ENCODE results near the gene CACNB2. TPM values are rescaled to one million over a fixed set of nuclear protein-coding genes. Genes with fewer than 3 reads are reported as not detected.

CACNB2 gene
- total RNA-seq, 2 donors from 2014 or later: 1.9 to 4.6 TPM

DNA sequence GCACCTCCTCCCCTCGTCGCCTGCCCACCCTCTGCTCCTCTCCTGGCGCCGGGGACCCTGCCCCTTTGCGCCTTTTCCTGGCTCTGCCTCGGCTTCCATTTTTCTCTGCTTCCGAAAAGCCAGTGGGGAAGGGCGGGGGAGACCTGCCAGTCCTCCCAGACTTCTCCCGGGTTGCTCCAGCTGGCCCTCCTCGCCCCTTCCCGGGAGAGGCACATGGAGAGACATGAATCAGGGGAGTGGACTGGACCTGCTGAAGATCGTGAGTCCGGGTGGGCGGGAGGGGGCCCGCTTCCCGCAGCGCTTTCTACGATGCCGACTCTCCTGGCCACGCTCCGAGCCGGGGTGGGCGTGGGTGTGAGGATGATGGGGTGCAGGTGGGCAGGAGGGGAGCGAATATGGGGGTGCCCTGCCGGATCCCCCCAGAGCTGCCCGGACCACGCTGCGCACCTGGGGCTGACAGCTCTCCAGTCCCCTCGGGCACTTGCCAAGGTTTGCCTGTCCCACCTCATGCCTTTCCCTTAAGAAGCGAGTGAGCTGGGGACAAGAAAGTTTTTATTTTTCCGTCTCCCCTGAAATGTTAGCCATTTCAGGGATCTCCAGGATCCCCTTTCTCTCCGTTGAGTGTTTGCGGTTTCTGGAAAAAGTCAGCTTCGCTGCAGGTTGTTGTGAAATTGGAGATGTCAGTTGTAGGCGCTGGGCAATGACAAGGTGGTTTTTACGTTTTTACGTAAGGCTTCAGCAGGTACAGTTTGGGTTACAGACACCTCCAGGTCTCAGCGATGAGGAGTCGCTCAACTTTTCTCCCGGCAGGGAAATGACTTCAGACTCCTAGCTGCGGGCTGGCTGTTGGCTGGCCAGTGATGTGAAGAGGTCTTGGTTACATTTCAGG lies 977 bp downstream of the CACNB2 start:
- Histone ChIP-seq H3K4me1 (ENCODE audit: control insufficient read depth, insufficient read depth, low read length) (peaks cover 5% of the 10 kb centered on the region), H3K4me3 (ENCODE audit: low read length) (peak overlapping the region; percentile 90), H3K27me3 (ENCODE audit: control insufficient read depth, insufficient read depth, low read length, poor library complexity, severe bottlenecking) (peaks cover 26% of the 10 kb centered on the region), H3K9me3 (ENCODE audit: control insufficient read depth, low read length) (no peaks in the 10 kb centered on the region), H3K27ac (ENCODE audit: low read depth, low read length) (no peak overlapping the region), H3K36me3 (ENCODE audit: control insufficient read depth, insufficient read depth, low read length) (no peaks in the 10 kb centered on the region), H3K9ac (ENCODE audit: extremely low read depth, low read length, poor library complexity, severe bottlenecking) (peak overlapping the region; percentile 47)
- TF ChIP-seq, protein P1, sequence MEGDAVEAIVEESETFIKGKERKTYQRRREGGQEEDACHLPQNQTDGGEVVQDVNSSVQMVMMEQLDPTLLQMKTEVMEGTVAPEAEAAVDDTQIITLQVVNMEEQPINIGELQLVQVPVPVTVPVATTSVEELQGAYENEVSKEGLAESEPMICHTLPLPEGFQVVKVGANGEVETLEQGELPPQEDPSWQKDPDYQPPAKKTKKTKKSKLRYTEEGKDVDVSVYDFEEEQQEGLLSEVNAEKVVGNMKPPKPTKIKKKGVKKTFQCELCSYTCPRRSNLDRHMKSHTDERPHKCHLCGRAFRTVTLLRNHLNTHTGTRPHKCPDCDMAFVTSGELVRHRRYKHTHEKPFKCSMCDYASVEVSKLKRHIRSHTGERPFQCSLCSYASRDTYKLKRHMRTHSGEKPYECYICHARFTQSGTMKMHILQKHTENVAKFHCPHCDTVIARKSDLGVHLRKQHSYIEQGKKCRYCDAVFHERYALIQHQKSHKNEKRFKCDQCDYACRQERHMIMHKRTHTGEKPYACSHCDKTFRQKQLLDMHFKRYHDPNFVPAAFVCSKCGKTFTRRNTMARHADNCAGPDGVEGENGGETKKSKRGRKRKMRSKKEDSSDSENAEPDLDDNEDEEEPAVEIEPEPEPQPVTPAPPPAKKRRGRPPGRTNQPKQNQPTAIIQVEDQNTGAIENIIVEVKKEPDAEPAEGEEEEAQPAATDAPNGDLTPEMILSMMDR (conservative IDR thresholded peaks at IDR 0.05): no peak
- peaks cover 2% of the 10 kb centered on the region for H3K4me1 Mint-ChIP-seq
- peaks cover 26% of the 10 kb centered on the region for H3K27me3 Mint-ChIP-seq (ENCODE audit: insufficient read depth)
- H3K36me3 Mint-ChIP-seq (ENCODE audit: low read depth): no peaks in the 10 kb centered on the region
- no peaks in the 10 kb centered on the region for H3K9me3 Mint-ChIP-seq
- peak; percentile 69 for DNase-seq
- 2 to 11% methylated on average over 5 to 41 of the region's 41 CpGs for WGBS, 2 experiments (ENCODE audit: insufficient coverage in 1 of 2, insufficient read length in 1 of 2)
- peak overlapping the region; percentile 62 for H3K4me3 Mint-ChIP-seq
- H3K27ac Mint-ChIP-seq: no peak overlapping the region

DNA sequence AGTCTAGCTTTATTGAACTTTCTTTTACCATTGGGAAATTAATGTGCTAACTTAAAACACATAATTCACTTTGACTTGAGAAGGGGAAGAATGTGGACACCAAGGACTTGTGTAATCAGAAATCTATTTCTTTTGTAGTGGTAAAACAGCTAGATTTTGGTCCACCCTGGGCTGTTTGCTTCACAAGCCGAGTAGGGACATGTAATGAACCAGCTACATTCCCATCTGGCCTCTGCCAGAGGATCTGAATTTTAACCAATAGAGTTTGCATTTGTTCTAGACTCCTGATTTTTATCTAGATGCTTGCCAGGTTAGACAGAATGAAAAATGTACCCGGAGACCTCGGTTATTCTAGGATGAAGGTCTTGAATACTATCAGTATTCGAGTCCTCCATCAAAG lies 1.9 kb downstream of the CACNB2 start:
- Histone ChIP-seq H3K9ac (ENCODE audit: extremely low read depth, low read length, poor library complexity, severe bottlenecking) (no peak overlapping the region), H3K4me3 (ENCODE audit: low read length) (peak overlapping the region; percentile 90), H3K27me3 (ENCODE audit: control insufficient read depth, insufficient read depth, low read length, poor library complexity, severe bottlenecking) (peaks cover 26% of the 10 kb centered on the region), H3K27ac (ENCODE audit: low read depth, low read length) (no peak overlapping the region), H3K9me3 (ENCODE audit: control insufficient read depth, low read length) (no peaks in the 10 kb centered on the region), H3K36me3 (ENCODE audit: control insufficient read depth, insufficient read depth, low read length) (no peaks in the 10 kb centered on the region), H3K4me1 (ENCODE audit: control insufficient read depth, insufficient read depth, low read length) (peaks cover 5% of the 10 kb centered on the region)
- TF ChIP-seq, protein P1 (conservative IDR thresholded peaks at IDR 0.05): no peak
- Mint-ChIP-seq H3K36me3 (ENCODE audit: low read depth) (no peaks in the 10 kb centered on the region), H3K27me3 (ENCODE audit: insufficient read depth) (peaks cover 26% of the 10 kb centered on the region), H3K9me3 (no peaks in the 10 kb centered on the region), H3K4me1 (no peaks in the 10 kb centered on the region), H3K27ac (no peak overlapping the region), H3K4me3 (no peak overlapping the region)
- DNase-seq: no peak
- 86 to 89% methylated on average over 3 to 4 of the region's 4 CpGs for WGBS, 2 experiments (ENCODE audit: insufficient coverage in 1 of 2, insufficient read length in 1 of 2)

DNA sequence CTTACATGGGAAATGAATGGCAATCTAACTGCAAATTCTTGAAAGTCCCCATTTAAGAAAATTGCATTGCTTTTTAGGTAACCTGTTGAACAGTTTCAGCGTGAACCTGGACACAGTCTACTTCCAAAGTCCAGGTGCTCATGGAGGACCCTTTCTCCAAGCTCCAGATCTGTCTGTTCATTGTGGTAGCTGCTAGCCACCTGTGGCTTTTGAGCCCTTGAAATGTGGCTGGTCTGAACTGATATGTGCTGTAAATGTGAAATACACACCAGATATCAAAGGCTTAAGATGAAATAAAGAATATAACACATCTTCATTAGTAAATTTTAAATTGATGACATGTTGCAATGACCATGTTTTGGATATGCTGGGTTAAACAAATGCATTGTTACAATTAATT lies 4.2 kb downstream of the CACNB2 start:
- Mint-ChIP-seq H3K9me3 (no peaks in the 10 kb centered on the region), H3K4me3 (no peak overlapping the region), H3K36me3 (ENCODE audit: low read depth) (no peaks in the 10 kb centered on the region), H3K4me1 (no peaks in the 10 kb centered on the region), H3K27ac (no peak overlapping the region), H3K27me3 (ENCODE audit: insufficient read depth) (peaks cover 22% of the 10 kb centered on the region)
- peaks cover 25% of the 10 kb centered on the region for H3K27me3 ChIP-seq (ENCODE audit: control insufficient read depth, insufficient read depth, low read length, poor library complexity, severe bottlenecking)
- DNase-seq: no peak
- H3K9ac ChIP-seq (ENCODE audit: extremely low read depth, low read length, poor library complexity, severe bottlenecking): no peak overlapping the region
- WGBS, 2 experiments (ENCODE audit: insufficient coverage in 1 of 2, insufficient read length in 1 of 2): 88 to 89% methylated on average over 1 of the region's 1 CpG
- no peaks in the 10 kb centered on the region for H3K9me3 ChIP-seq (ENCODE audit: control insufficient read depth, low read length)
- H3K36me3 ChIP-seq (ENCODE audit: control insufficient read depth, insufficient read depth, low read length): no peaks in the 10 kb centered on the region
- H3K27ac ChIP-seq (ENCODE audit: low read depth, low read length): no peak overlapping the region
- H3K4me1 ChIP-seq (ENCODE audit: control insufficient read depth, insufficient read depth, low read length): peaks cover 5% of the 10 kb centered on the region
- H3K4me3 ChIP-seq (ENCODE audit: low read length): no peak overlapping the region
- TF ChIP-seq, protein P1 (conservative IDR thresholded peaks at IDR 0.05): no peak

Data from endodermal cell (in vitro differentiated cells).